Endothelial cell (in vitro differentiated cells): ENCODE data around the gene NFATC3. TPM values are rescaled to one million over a fixed set of nuclear protein-coding genes. Genes with fewer than 3 reads are reported as not detected.

Experiments
- DNase-seq: peaks from one replicate; pipeline ENCODE4 v3.0.0; 2021; ENCODE audit warnings: low spot score
- H3K27ac Mint-ChIP-seq: one replicate; pipeline ENCODE4 v1.8.0; 2021; ENCODE audit warnings: mixed read lengths, inconsistent platforms; ENCODE audit not compliant: unreplicated experiment
- H3K27me3 Mint-ChIP-seq: one replicate; pipeline ENCODE4 v1.8.0; 2021; ENCODE audit warnings: mild to moderate bottlenecking, moderate library complexity, mixed read lengths, inconsistent platforms; ENCODE audit not compliant: unreplicated experiment
- H3K36me3 Mint-ChIP-seq: one replicate; pipeline ENCODE4 v1.8.0; 2021; ENCODE audit warnings: mild to moderate bottlenecking, low read depth, mixed read lengths, inconsistent platforms; ENCODE audit not compliant: unreplicated experiment
- H3K4me1 Mint-ChIP-seq: one replicate; pipeline ENCODE4 v1.8.0; 2021; ENCODE audit warnings: mild to moderate bottlenecking, mixed read lengths, inconsistent platforms; ENCODE audit not compliant: unreplicated experiment
- H3K4me3 Mint-ChIP-seq: one replicate; pipeline ENCODE4 v1.8.0; 2021; ENCODE audit warnings: mild to moderate bottlenecking, mixed read lengths, inconsistent platforms; ENCODE audit not compliant: unreplicated experiment
- H3K9me3 Mint-ChIP-seq: one replicate; pipeline ENCODE4 v1.8.0; 2021; ENCODE audit warnings: mixed read lengths, inconsistent platforms; ENCODE audit not compliant: unreplicated experiment
- CTCF ChIP-seq: fragments of 200-600 bp; sonication (generic); IDR thresholded peaks from one replicate; pipeline ENCODE4 v1.5.0; 2021; ENCODE audit warnings: antibody characterized with exemption; ENCODE audit not compliant: unreplicated experiment
- total RNA-seq: library from RNA; stranded (reverse); fragmentation: NEBNext Ultra II Directional; extraction: Animal tissue kit (Norgen Biotek cat#: 25700); gene quantifications from one replicate; pipeline ENCODE4 v1.2.1, GENCODE V29; 2021; ENCODE audit not compliant: unreplicated experiment

Gene NFATC3
- total RNA-seq, 1 donor from 2014 or later: 38.4 TPM

- Mint-ChIP-seq H3K27me3 (peaks cover 3% of the 10 kb centered on the region), H3K36me3 (peaks cover 8% of the 10 kb centered on the region), H3K9me3 (no peaks in the 10 kb centered on the region), H3K4me1 (no peaks in the 10 kb centered on the region), H3K27ac (no peak overlapping the region), H3K4me3 (no peak overlapping the region)
- DNase-seq: no peak
- TF ChIP-seq CTCF: no peak
Observed at GRCh38 chr16:68144008-68144407, 58.8 kb downstream of the NFATC3 start.

- Mint-ChIP-seq H3K4me1 (no peaks in the 10 kb centered on the region), H3K27ac (no peak overlapping the region), H3K9me3 (no peaks in the 10 kb centered on the region), H3K36me3 (peaks cover 8% of the 10 kb centered on the region), H3K27me3 (peaks cover 1% of the 10 kb centered on the region), H3K4me3 (no peak overlapping the region)
- no peak for TF ChIP-seq CTCF
- DNase-seq: no peak
Observed at GRCh38 chr16:68146585-68146984, 61.4 kb downstream of the NFATC3 start.

DNA sequence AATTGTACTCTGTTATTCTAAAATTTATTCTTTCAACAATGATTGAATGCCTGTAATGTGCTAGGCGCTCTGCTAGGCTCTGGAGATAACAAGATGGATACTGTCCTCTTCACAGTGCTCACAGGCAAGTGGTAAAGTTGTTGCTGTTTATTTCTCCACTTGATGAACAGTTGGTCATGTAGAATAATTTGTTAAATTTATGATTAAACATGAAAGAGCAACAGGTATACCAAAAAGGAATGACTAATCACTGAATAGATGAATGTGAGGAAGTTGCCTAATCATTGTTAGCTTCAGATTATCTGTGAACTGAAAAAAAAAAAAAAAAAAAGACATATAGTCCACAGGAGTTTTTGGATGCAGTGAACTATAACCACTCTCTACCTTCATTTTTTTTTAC is 62.3 kb downstream of the NFATC3 start:
- Mint-ChIP-seq H3K9me3 (no peaks in the 10 kb centered on the region), H3K27me3 (peaks cover 1% of the 10 kb centered on the region), H3K4me3 (no peak overlapping the region), H3K27ac (peak overlapping the region; percentile 30), H3K36me3 (peaks cover 8% of the 10 kb centered on the region), H3K4me1 (no peaks in the 10 kb centered on the region)
- TF ChIP-seq CTCF: no peak
- no peak for DNase-seq

DNA sequence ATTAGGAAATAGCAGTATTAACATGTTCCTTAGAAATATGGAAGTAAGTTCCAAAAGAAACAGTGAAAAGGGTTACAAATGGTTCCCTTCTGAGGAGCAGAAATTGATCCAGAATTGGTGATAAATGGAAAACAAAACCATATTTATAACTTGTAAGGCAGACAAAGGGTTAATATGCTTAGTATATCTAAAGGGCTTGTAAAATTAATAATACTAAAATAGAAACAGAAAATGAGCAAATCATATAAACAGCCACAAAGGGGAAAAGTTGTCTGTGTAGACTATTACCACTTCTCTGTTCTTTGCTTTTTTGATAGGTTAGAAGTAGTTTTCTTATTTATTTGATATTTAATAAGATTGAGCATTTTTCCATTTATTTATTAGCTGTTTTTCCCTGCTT is 64.4 kb downstream of the NFATC3 start:
- Mint-ChIP-seq H3K9me3 (no peaks in the 10 kb centered on the region), H3K36me3 (peaks cover 8% of the 10 kb centered on the region), H3K27me3 (peaks cover 1% of the 10 kb centered on the region), H3K4me1 (no peaks in the 10 kb centered on the region), H3K27ac (no peak overlapping the region), H3K4me3 (no peak overlapping the region)
- no peak for DNase-seq
- TF ChIP-seq CTCF: no peak

- H3K4me1 Mint-ChIP-seq: no peaks in the 10 kb centered on the region
- H3K27ac Mint-ChIP-seq: no peak overlapping the region
- peaks cover 3% of the 10 kb centered on the region for H3K36me3 Mint-ChIP-seq
- H3K4me3 Mint-ChIP-seq: no peak overlapping the region
- DNase-seq: no peak
- H3K9me3 Mint-ChIP-seq: no peaks in the 10 kb centered on the region
- no peak for TF ChIP-seq CTCF
- H3K27me3 Mint-ChIP-seq: peaks cover 2% of the 10 kb centered on the region
Observed at GRCh38 chr16:68155425-68155824, 70.3 kb downstream of the NFATC3 start.
